Measurements from ENCODE around the gene INPP4B. TPM values are rescaled to one million over a fixed set of nuclear protein-coding genes. Genes with fewer than 3 reads are reported as not detected.

Gene INPP4B
- total and polyA plus RNA-seq, 2 experiments from 2014 or later: 20.3 to 27.5 TPM

DNA sequence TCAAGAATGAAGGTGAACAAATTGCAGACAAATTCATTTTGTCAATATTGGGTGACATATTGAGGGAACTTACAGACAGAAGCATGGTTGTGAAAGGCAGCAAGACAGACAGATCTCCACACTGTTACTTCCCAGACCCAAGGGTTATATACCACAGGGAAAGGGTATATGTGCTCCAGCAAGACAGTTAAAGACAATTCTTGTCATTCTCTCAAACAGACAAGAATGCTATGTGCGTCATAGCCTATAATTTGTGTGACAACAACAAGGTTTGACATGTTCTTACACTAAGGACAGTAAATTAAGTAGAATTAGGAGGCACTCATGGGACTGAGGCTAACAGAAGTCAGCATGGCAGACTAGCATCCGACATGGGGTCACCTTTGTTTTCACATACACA is 214.3 kb downstream of the INPP4B start:
- Histone ChIP-seq H2AFZ (no peak overlapping the region), H3K9ac (no peak overlapping the region), H3K4me3 (no peak overlapping the region), H3F3A (ENCODE audit: insufficient read depth) (no peaks in the 10 kb centered on the region), H3K9me2 (ENCODE audit: insufficient read depth) (no peaks in the 10 kb centered on the region), H3K4me1 (ENCODE audit: insufficient read depth) (no peaks in the 10 kb centered on the region), H3K4me2 (ENCODE audit: unreplicated experiment) (no peak overlapping the region), H3K27me3 (replicated peaks; ENCODE audit: insufficient read depth) (no peaks in the 10 kb centered on the region), H4K20me1 (ENCODE audit: insufficient read depth) (no peaks in the 10 kb centered on the region), H3K9me3 (ENCODE audit: low read depth) (no peaks in the 10 kb centered on the region), H3K27ac (no peak overlapping the region), H3K79me2 (ENCODE audit: insufficient read depth) (no peaks in the 10 kb centered on the region), H3K36me3 (ENCODE audit: low read depth) (no peaks in the 10 kb centered on the region)
- no peak for DNase-seq
- 59 to 62% methylated on average over 2 of the region's 2 CpGs for WGBS, 2 experiments (ENCODE audit: low coverage in 1 of 2, low lambda C conversion rate in 2 of 2, missing lambda C conversion rate in 2 of 2)
- TF ChIP-seq EZH2 (IDR thresholded peaks at IDR 0.05; ENCODE audit: insufficient read depth, poor library complexity, severe bottlenecking) (no peak), EZH2phosphoT487 (IDR thresholded peaks at IDR 0.05; ENCODE audit: insufficient read depth, low read depth) (no peak)
- in situ Hi-C loops (cut with MboI): no loop called here

GRCh38 chr4:142615324-142615665 is 230.8 kb downstream of the INPP4B start:
- peak overlapping the region; percentile 55 for H3K9ac ChIP-seq
- H3K9me3 ChIP-seq (ENCODE audit: low read depth): no peaks in the 10 kb centered on the region
- DNase-seq: peak; percentile 81
- peak overlapping the region; percentile 71 for H3K4me2 ChIP-seq (ENCODE audit: unreplicated experiment)
- H3K4me1 ChIP-seq (ENCODE audit: insufficient read depth): peaks cover 26% of the 10 kb centered on the region
- peak overlapping the region; percentile 11; the same call in 1 of the 2 replicates for H3K4me3 ChIP-seq
- 0 out of 2 replicates have a peak overlapping the region, but pooled peaks have one; percentile 4 for H2AFZ ChIP-seq
- H3K9me2 ChIP-seq (ENCODE audit: insufficient read depth): no peaks in the 10 kb centered on the region
- no peaks in the 10 kb centered on the region for H3K27me3 ChIP-seq (replicated peaks; ENCODE audit: insufficient read depth)
- in situ Hi-C loops (cut with MboI): no loop called here
- H3F3A ChIP-seq (ENCODE audit: insufficient read depth): peaks cover 25% of the 10 kb centered on the region
- H4K20me1 ChIP-seq (ENCODE audit: insufficient read depth): no peaks in the 10 kb centered on the region
- no peaks in the 10 kb centered on the region for H3K36me3 ChIP-seq (ENCODE audit: low read depth)
- peak overlapping the region; percentile 87 for H3K27ac ChIP-seq
- TF ChIP-seq EZH2 (IDR thresholded peaks at IDR 0.05; ENCODE audit: insufficient read depth, poor library complexity, severe bottlenecking) (no peak), EZH2phosphoT487 (IDR thresholded peaks at IDR 0.05; ENCODE audit: insufficient read depth, low read depth) (no peak)
- no peaks in the 10 kb centered on the region for H3K79me2 ChIP-seq (ENCODE audit: insufficient read depth)
- WGBS, 2 experiments (ENCODE audit: low coverage in 1 of 2, low lambda C conversion rate in 2 of 2, missing lambda C conversion rate in 2 of 2): 48% methylated on average over 2 of the region's 2 CpGs

DNA sequence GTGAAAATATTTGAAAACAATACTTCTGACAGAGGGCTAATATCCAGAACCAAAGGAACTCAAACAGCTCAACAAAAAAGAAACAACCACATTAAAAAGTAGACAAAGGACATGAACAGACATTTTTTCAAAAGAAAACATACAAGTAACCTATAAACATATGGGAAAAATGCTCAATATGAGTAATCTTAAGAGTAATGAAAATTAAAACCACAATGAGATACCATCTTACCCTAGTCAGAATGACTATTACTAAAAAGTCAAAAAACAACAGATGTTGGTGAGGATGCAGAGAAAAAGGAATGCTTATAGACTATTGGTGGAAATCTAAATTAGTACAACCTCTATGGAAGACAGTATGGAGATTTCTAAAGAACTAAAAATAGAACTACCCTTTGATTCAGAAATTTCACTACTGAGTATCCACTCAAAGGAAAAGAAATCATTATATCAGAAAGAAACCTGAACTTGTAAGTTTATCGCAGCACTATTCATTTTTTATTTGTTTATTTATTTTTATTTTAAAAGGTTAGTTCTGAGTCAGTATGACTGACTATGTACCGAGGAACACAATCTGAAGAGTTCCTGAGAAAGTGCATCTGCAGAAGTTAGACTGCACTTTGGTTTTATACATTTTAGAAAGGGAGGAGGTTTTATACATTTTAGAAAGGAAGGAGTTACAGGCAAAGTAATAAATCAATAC is 231.3 kb downstream of the INPP4B start:
- Histone ChIP-seq H3K4me2 (ENCODE audit: unreplicated experiment) (peak overlapping the region; percentile 71), H3K79me2 (ENCODE audit: insufficient read depth) (no peaks in the 10 kb centered on the region), H3F3A (ENCODE audit: insufficient read depth) (peaks cover 25% of the 10 kb centered on the region), H3K27ac (peak overlapping the region; percentile 87), H3K36me3 (ENCODE audit: low read depth) (no peaks in the 10 kb centered on the region), H3K9me3 (ENCODE audit: low read depth) (no peaks in the 10 kb centered on the region), H3K4me3 (peak overlapping the region; percentile 27; the same call in 1 of the 2 replicates), H3K4me1 (ENCODE audit: insufficient read depth) (peaks cover 26% of the 10 kb centered on the region), H3K9me2 (ENCODE audit: insufficient read depth) (no peaks in the 10 kb centered on the region), H3K27me3 (replicated peaks; ENCODE audit: insufficient read depth) (no peaks in the 10 kb centered on the region), H3K9ac (peak overlapping the region; percentile 59), H4K20me1 (ENCODE audit: insufficient read depth) (no peaks in the 10 kb centered on the region), H2AFZ (peak overlapping the region; percentile 47; the same call in 1 of the 2 replicates)
- no peak for TF ChIP-seq EZH2phosphoT487 (IDR thresholded peaks at IDR 0.05; ENCODE audit: insufficient read depth, low read depth)
- TF ChIP-seq EZH2 (IDR thresholded peaks at IDR 0.05; ENCODE audit: insufficient read depth, poor library complexity, severe bottlenecking): no peak
- peak; percentile 83 for DNase-seq
- WGBS, 2 experiments (ENCODE audit: low coverage in 1 of 2, low lambda C conversion rate in 2 of 2, missing lambda C conversion rate in 2 of 2): 35 to 37% methylated on average over 2 of the region's 2 CpGs
- in situ Hi-C loops (cut with MboI): no loop called here

DNA sequence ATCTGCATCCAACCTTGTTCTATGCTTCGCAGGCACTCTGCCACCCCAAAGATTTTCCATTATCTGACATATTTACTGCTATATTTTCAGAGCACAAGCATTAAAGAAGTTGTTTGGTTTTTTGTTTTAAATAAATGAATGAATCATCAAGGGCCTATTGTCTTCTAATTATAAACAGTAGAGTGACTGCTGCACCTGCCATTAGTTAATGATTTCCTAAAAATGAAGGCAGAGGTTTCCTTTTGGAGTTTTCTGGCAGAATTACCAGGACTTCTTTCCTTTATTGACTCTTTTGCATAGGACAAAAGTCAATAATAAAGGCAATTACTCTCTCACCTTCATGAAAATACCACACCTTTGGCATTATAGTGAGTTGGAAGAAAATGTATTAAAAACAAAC is 238.1 kb downstream of the INPP4B start:
- Histone ChIP-seq H2AFZ (no peak overlapping the region), H3K4me2 (ENCODE audit: unreplicated experiment) (no peak overlapping the region)
- in situ Hi-C loops (cut with MboI): no loop called here

More for the DNA sequence above, 238.1 kb downstream of the INPP4B start:
- Histone ChIP-seq H3K4me3 (no peak overlapping the region), H3K36me3 (ENCODE audit: low read depth) (peaks cover 5% of the 10 kb centered on the region; the same call in 1 of the 2 replicates), H3K4me1 (ENCODE audit: insufficient read depth) (no peaks in the 10 kb centered on the region), H3K9me3 (ENCODE audit: low read depth) (peaks cover 5% of the 10 kb centered on the region), H3K27ac (no peak overlapping the region), H3K9me2 (ENCODE audit: insufficient read depth) (no peaks in the 10 kb centered on the region), H3F3A (ENCODE audit: insufficient read depth) (peaks cover 2% of the 10 kb centered on the region; the same call in 1 of the 2 replicates), H3K79me2 (ENCODE audit: insufficient read depth) (no peaks in the 10 kb centered on the region), H3K27me3 (replicated peaks; ENCODE audit: insufficient read depth) (no peaks in the 10 kb centered on the region), H4K20me1 (ENCODE audit: insufficient read depth) (no peaks in the 10 kb centered on the region), H3K9ac (no peak overlapping the region)
- DNase-seq: no peak
- TF ChIP-seq EZH2phosphoT487 (IDR thresholded peaks at IDR 0.05; ENCODE audit: insufficient read depth, low read depth) (no peak), EZH2 (IDR thresholded peaks at IDR 0.05; ENCODE audit: insufficient read depth, poor library complexity, severe bottlenecking) (no peak)
- 74 to 85% methylated on average over 1 of the region's 1 CpG for WGBS, 2 experiments (ENCODE audit: low coverage in 1 of 2, low lambda C conversion rate in 2 of 2, missing lambda C conversion rate in 2 of 2)

Measured in GM23248 (cell line).